ENCODE measurements around the gene RASL10B.

DNA sequence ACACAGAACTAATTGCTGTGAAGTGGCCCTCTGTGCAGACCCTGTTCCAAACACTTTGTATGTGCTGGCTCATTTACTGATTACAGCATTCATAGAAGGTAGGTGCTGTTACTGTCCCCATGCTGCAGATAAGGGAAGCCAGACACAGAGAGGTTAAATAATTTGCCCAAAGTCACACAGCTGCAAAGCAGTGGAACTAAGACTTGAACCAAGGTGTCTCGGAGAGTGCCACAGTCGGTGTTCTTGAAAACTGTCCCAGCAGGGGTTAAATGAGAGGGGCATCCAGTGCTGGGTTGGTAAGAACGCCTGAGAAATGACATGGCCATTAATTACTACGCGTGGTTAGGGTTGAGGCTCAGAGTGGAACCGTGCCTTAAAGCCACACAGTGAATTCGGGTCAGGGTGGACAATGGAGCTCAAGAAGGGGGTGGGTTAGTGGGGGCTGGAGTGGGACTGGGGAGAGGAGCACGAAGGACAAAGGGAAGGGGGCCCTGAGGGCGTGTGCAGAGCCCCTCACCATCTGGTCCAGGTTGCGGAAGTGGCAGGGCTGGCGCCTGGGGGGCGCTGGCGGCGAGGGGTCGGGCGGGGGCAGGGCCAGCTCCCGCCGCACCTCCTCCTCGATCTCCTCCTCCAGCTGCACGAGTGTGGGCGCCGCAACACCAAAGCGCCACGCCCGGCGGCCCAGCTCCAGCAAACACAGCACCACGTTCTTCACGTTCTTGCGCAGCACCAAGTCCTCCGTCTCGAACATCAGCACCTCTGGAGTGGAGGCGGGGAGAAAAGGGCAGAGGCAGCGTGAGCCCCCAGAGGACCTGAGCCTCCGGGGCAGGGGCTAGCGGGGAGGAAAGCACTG lies 18.3 kb downstream of the RASL10B start:
- no peak for TF ChIP-seq CTCF (IDR thresholded peaks at IDR 0.05)
- TF ChIP-seq POLR2A (IDR thresholded peaks at IDR 0.05), result no peak

Measured in thyroid gland (tissue), 4 donors.